ENCODE results near the gene COG1.

- TF ChIP-seq, protein P1, sequence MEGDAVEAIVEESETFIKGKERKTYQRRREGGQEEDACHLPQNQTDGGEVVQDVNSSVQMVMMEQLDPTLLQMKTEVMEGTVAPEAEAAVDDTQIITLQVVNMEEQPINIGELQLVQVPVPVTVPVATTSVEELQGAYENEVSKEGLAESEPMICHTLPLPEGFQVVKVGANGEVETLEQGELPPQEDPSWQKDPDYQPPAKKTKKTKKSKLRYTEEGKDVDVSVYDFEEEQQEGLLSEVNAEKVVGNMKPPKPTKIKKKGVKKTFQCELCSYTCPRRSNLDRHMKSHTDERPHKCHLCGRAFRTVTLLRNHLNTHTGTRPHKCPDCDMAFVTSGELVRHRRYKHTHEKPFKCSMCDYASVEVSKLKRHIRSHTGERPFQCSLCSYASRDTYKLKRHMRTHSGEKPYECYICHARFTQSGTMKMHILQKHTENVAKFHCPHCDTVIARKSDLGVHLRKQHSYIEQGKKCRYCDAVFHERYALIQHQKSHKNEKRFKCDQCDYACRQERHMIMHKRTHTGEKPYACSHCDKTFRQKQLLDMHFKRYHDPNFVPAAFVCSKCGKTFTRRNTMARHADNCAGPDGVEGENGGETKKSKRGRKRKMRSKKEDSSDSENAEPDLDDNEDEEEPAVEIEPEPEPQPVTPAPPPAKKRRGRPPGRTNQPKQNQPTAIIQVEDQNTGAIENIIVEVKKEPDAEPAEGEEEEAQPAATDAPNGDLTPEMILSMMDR (IDR thresholded peaks at IDR 0.05), result no peak
- TF ChIP-seq SMC3 (IDR thresholded peaks at IDR 0.05) (no peak), EP300 (IDR thresholded peaks at IDR 0.05) (no peak), RAD21 (conservative IDR thresholded peaks at IDR 0.05 in 1 of 2, IDR thresholded peaks at IDR 0.05 in 1 of 2) (no peak), KDM5A (IDR thresholded peaks at IDR 0.05) (no peak), BHLHE40 (IDR thresholded peaks at IDR 0.05; ENCODE audit: low read depth, low read length) (no peak), POLR2A (IDR thresholded peaks at IDR 0.05; ENCODE audit: low read length) (no peak)
These were observed 39.9 kb downstream of the COG1 start for GRCh38 chr17:73232587-73233373.

All from A549 (cell line).